Gastrocnemius medialis (tissue), 4 donors: ENCODE measurements around the gene C3.

ENCODE experiments used
- CTCF ChIP-seq, 5 experiments: fragments of 450-650 bp in 3 of 5; fragments of 200-600 bp in 2 of 5; sonication (generic) in 2 of 5; IDR thresholded peaks in 4 of 5; conservative IDR thresholded peaks in 1 of 5; 1 replicate in 4 of 5; 2 replicates in 1 of 5; pipeline ENCODE4 v1.5.1; 2016 to 2019; ENCODE audit warnings: antibody characterized with exemption in 5 of 5, mild to moderate bottlenecking in 3 of 5, moderate library complexity in 3 of 5
- POLR2A ChIP-seq, 2 donors: fragments of 450-650 bp; IDR thresholded peaks; one replicate each; pipeline ENCODE4 v1.6.1; 2017; ENCODE audit warnings: antibody characterized with exemption in 2 of 2, mild to moderate bottlenecking in 2 of 2, moderate library complexity in 2 of 2

DNA sequence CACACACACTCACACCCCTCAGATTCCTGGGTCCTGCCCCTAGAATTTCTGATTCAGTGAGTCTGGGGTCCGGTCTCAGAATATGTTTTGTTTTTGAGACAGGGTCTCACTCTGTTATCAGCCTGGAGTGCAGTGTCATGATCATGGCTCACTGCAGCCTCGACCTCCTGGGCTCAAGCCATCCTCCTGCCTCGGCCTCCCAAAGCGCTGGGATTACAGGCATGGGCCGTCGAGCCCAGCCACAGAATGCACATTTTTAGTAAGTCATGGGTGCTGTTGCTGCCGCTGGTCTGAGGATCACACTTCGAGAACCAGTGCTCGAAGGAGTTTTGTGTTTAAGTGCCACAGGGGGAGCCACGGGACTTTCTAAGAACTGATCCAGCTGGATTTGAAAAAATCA is 28.4 kb downstream of the C3 start:
- TF ChIP-seq POLR2A (IDR thresholded peaks at IDR 0.05) (no peak), CTCF (IDR thresholded peaks at IDR 0.05 in 4 of 5, conservative IDR thresholded peaks at IDR 0.05 in 1 of 5) (no peak)
